ENCODE data around the gene CCDC9. TPM values are rescaled to one million over a fixed set of nuclear protein-coding genes. Genes with fewer than 3 reads are reported as not detected.

The CCDC9 gene
- total and polyA plus RNA-seq, 2 of the 13 experiments (the other 11 are each of a cell fraction or from before 2014, with no cell fraction given): 2.9 to 6.3 TPM

- TF ChIP-seq ZMYM3 (CRISPR knock-in tag; IDR thresholded peaks at IDR 0.05) (0 out of 2 replicates have a peak, but pooled peaks have one; percentile 17), FOXP1 (IDR thresholded peaks at IDR 0.05) (no peak), FOXP1 (CRISPR knock-in tag; IDR thresholded peaks at IDR 0.05) (no peak)
These were observed 60.2 kb downstream of the CCDC9 start (continued) for GRCh38 chr19:47316513-47316912.

- in situ Hi-C loops (cut with HindIII; ENCODE audit: extremely low pct_ligation_motif_present, low pct_unique_long_range_greater_than_20kb): no loop called here
- Histone ChIP-seq H3K27ac (ENCODE audit: extremely low read length, insufficient read depth, low read length) (no peak overlapping the region), H3K9me3 (ENCODE audit: low read length) (no peaks in the 10 kb centered on the region), H3K4me1 (ENCODE audit: insufficient read depth, low read length) (peaks cover 36% of the 10 kb centered on the region), H4K20me1 (ENCODE audit: insufficient read depth, low read length) (no peaks in the 10 kb centered on the region), H3K36me3 (replicated peaks in 1 of 2; ENCODE audit: control insufficient read depth in 1 of 2, insufficient read depth in 2 of 2, low read length in 2 of 2) (no peaks in the 10 kb centered on the region), H2AFZ (ENCODE audit: low read length) (no peak overlapping the region), H3K27me3 (ENCODE audit: control insufficient read depth in 1 of 2, insufficient read depth in 2 of 2, low read length in 2 of 2) (peaks cover 2 to 7% of the 10 kb centered on the region in 2 experiments; a peak in 1 of 5 replicates), H3K79me2 (ENCODE audit: insufficient read depth, low read length) (no peaks in the 10 kb centered on the region), H3K9ac (ENCODE audit: insufficient read depth, low read depth, low read length) (no peak overlapping the region), H3K4me2 (ENCODE audit: low read depth, low read length) (no peak overlapping the region), H3K4me3 (replicated peaks in 1 of 3; ENCODE audit: insufficient read depth in 1 of 3, low read depth in 2 of 3, low read length in 3 of 3) (no peak overlapping the region)
- ATAC-seq (no peak), FAIRE-seq (no peak), DNase-seq (ENCODE audit: low spot score) (no peak)
- ChIA-PET CTCF (ENCODE audit: low intra/inter-chr PET ratio, low total read pairs) (no interaction called here), POLR2A (interaction anchor here (0.7 kb wide), 1 partner anchor 64 kb away, joined by 3 read pairs; the partner anchor contains the start of gene CCDC9)
- intact Hi-C loops (cut with micrococcal nuclease; ENCODE audit: unreplicated experiment): no loop called here
- 89% methylated on average over 41 of the region's 46 CpGs for WGBS (ENCODE audit: low lambda C conversion rate)
- BruUV-seq (replicated peaks): no TSS peak
- TF ChIP-seq, protein P1, sequence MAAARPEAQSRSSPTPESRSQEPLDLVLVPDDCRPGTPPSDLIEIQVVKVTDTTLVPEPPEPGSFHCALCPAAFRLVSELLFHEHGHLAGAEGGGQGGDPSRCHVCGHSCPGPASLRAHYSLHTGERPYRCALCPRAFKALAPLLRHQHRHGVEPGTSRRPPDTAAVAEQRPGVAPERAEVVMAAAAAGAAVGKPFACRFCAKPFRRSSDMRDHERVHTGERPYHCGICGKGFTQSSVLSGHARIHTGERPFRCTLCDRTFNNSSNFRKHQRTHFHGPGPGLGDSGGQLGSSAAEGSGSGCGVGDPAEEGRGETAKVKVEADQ (CRISPR knock-in tag; IDR thresholded peaks at IDR 0.05; ENCODE audit: borderline replicate concordance): no peak
- no peak for TF ChIP-seq CENPT (CRISPR knock-in tag; IDR thresholded peaks at IDR 0.05; ENCODE audit: low read depth)
- TF ChIP-seq DNMT1 (CRISPR knock-in tag; IDR thresholded peaks at IDR 0.05): no peak
- TF ChIP-seq, protein P2, sequence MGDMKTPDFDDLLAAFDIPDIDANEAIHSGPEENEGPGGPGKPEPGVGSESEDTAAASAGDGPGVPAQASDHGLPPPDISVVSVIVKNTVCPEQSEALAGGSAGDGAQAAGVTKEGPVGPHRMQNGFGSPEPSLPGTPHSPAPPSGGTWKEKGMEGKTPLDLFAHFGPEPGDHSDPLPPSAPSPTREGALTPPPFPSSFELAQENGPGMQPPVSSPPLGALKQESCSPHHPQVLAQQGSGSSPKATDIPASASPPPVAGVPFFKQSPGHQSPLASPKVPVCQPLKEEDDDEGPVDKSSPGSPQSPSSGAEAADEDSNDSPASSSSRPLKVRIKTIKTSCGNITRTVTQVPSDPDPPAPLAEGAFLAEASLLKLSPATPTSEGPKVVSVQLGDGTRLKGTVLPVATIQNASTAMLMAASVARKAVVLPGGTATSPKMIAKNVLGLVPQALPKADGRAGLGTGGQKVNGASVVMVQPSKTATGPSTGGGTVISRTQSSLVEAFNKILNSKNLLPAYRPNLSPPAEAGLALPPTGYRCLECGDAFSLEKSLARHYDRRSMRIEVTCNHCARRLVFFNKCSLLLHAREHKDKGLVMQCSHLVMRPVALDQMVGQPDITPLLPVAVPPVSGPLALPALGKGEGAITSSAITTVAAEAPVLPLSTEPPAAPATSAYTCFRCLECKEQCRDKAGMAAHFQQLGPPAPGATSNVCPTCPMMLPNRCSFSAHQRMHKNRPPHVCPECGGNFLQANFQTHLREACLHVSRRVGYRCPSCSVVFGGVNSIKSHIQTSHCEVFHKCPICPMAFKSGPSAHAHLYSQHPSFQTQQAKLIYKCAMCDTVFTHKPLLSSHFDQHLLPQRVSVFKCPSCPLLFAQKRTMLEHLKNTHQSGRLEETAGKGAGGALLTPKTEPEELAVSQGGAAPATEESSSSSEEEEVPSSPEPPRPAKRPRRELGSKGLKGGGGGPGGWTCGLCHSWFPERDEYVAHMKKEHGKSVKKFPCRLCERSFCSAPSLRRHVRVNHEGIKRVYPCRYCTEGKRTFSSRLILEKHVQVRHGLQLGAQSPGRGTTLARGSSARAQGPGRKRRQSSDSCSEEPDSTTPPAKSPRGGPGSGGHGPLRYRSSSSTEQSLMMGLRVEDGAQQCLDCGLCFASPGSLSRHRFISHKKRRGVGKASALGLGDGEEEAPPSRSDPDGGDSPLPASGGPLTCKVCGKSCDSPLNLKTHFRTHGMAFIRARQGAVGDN (CRISPR knock-in tag; IDR thresholded peaks at IDR 0.05): 0 out of 2 replicates have a peak, but pooled peaks have one; percentile 15
- TF ChIP-seq ZNF281 (CRISPR knock-in tag; IDR thresholded peaks at IDR 0.05; ENCODE audit: borderline replicate concordance): no peak
These were observed 63.9 kb downstream of the CCDC9 start for GRCh38 chr19:47319923-47320871.
